NCI-H446 (cell line): ENCODE results near the gene VAPB.

ENCODE experiments used
- DNase-seq, 2 experiments: peaks; one replicate each; lab custom pipeline; 2025; lab: John Stamatoyannopoulos, UW

VAPB gene

DNA sequence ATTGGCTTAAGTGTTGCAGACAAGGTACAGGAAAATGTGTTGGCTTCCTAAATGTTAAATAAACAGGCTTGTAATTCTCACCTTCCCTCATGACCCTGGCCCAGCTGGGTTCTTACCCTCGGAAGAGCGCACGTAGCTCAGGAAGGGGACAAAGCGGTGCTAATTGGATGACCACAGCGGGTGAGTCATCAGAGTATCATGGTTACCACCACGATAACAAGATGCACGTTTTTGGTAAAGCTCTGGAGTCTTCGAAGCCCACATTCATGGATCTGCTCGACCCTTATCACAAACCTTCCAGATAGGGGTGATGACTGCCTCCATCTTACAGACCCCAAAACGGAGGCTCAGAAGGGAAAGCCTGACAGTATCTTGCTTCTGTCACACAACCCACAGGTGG, 93.4 kb downstream of the VAPB start:
- DNase-seq, result no peak

GRCh38 chr20:58483051-58483450, 94.0 kb downstream of the VAPB start:
- no peak for DNase-seq

DNA sequence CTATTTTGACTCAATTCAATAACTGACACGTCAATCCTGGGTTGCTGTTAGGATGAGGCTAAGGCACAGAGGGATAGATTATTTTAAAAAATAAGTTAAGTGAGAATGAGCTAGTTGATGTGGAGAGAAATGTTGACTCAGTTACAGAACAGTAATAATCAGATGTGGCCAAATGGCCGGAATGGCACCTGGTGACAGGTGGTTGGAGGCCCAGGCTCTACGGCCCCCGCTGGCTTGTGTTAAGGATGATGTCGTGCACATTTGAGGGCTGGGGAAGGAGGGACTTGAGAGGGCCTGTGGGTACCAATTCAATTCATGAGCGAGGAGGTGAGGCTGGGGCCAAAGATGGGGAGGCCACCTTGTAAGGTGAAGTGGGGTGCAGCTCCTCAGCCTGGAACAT, 94.4 kb downstream of the VAPB start:
- DNase-seq, result no peak

DNA sequence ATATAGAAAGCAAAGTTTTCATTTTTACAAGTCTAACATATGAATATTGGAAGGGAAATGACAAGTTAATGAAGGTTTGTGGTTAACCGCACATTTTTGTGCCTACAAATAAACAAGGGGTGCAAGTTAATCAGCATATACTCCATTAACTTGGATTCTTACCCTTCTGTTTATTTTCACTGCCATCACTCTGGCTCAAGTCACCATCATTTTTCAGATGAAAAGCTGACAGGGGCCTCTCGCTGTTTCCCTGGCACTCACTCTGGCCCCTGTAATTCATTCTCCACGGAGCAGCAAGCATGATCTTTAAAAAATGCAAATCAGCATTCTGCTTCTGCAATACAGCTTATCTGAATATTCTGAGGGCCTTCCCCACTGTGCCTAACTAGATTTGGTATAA, 96.4 kb downstream of the VAPB start:
- no peak for DNase-seq

GRCh38 chr20:58486207-58486606, 97.2 kb downstream of the VAPB start:
- DNase-seq, result no peak

- no peak for DNase-seq
These were observed 103.2 kb downstream of the VAPB start for GRCh38 chr20:58492074-58492718.

DNA sequence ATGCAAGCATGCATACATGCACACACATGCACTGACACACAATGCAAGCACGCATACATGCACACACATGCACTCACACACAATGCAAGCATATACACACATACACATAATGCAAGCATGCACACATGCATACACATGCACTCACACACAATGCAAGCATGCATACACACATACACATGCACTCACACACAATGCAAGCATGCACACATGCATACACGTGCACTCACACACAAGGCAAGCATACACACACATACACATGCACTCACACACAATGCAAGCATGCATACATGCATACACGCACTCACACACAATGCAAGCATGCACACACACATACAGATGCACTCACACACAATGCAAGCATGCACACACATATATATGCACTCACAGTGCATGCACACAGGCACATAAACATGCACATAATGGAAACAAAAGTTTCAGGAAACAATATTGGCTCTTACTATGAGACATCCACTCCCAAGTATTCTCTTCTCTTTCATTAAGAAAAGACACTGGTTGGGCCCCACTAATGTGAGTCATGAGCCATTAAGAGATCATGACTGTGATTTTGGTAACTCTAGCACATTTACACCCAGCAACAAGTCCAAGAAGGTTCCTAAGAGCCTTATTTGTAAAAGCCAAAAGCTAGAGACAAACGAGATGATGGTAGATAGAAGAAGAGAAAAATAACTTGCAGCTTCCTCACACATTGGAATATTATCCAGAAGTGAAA, 103.9 kb downstream of the VAPB start:
- no peak for DNase-seq

- no peak for DNase-seq
These were observed 106.0 kb downstream of the VAPB start for GRCh38 chr20:58494923-58495622.

GRCh38 chr20:58495623-58496428, 106.8 kb downstream of the VAPB start:
- no peak for DNase-seq

DNA sequence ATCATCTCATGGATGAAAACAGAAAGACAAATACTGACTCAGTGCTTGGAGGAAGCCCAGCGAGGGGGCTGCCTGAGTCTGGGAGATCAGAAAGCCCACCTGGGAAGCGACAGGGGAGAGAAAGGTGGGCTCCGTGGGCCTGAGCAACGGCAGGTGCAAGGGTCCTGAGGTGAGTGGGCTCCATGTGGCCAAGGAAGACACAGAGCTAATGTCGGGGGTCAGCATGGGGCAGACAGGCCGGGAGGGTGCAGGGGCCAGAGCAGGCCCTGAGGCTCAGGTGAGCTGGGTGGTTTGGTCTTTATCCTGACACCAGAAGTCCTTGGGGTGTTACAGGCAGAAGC, 107.4 kb downstream of the VAPB start:
- DNase-seq, result no peak

- DNase-seq, result no peak
These were observed 108.1 kb downstream of the VAPB start for GRCh38 chr20:58497076-58497641.

DNA sequence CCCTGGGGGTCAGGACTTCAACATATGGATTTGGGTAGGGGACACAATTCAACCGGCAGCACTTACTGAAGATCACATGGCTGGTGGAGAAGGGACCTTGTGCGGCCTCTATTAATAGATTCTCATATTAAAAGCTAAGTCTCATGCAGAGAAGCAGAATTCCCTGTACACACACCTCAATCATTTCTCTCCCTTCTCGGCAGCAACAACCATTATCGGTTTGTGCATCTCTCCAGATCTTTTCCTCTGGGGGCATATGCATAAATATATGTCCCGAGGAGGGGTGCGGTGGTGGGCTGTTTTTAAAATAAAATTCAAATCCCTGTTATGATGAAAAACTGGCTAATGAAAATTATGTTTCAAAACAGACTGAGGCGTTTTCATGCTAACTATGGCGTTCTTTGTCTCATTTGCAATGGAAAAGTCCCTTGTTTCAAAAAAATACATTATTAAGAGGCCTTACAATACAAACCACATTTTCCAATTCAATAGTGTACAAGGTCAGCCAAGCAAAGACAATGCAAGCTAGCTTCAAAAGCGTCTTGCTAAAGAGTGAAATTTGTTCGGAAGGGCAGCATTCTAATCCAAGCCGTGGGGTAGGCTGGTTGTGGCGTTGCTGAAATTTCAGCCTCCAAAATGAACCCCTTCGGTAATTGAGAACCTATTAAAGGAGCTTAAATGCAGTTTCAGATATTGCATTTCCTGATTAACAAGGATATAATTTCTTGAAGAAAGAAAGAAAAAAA, 108.9 kb downstream of the VAPB start:
- no peak for DNase-seq

DNA sequence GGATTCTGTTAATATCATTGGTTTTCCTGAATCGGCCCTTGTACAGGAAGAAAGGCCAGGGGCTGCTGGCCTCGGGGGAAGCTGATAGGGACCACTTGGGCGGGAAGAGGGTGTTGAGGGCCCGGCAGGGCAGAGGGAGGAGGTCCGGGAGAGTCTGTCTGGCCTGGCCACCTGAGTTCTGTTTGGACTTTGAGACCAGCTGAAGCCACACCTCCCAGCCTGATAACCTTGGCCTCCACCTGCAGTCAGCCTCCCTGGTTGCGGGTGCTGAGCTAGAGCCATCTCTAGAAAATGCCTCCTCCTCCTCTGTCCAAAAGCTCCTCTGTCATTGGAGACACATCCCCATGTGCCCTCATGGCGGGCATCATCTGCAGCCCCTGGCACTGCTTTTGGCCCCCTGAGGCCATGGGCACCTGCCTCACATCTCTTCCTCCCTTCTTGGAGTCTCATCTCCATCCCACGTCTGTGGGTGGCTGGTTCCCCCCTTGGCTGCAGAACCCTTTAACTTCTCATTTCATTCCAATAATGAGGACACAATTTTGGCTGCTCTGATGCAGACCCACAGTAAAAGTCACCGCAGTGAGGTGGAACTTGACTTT, 109.5 kb downstream of the VAPB start:
- no peak for DNase-seq

GRCh38 chr20:58500256-58500655, 111.2 kb downstream of the VAPB start:
- no peak for DNase-seq
